Activated CD8-positive, alpha-beta memory T cell treated with anti-CD3 and anti-CD28 coated beads for 36 hours (primary cell): ENCODE results near the gene GADD45B. TPM values are rescaled to one million over a fixed set of nuclear protein-coding genes. Genes with fewer than 3 reads are reported as not detected.
"Not testable (repeated sequence)": the region's sequence is repeated elsewhere in the genome, so short reads cannot be mapped to it uniquely, and the experiment has no call there.

Source experiments
- CTCF ChIA-PET: fragments of 350-600 bp; sonication (Branson Sonifier 250); formaldehyde crosslinking; loops from one replicate; lab custom pipeline; 2021; ENCODE audit warnings: antibody characterized with exemption; lab: Charles Lee
- POLR2A ChIA-PET: fragments of 350-600 bp; sonication (Branson Sonifier 250); formaldehyde crosslinking; loops from one replicate; lab custom pipeline; 2021; ENCODE audit warnings: antibody characterized with exemption; lab: Charles Lee
- total RNA-seq, 2 experiments: library from RNA; stranded (reverse); gene quantifications; one replicate each; pipeline ENCODE4 v1.2.3, GENCODE V29; 2021

GADD45B gene
- total RNA-seq, 2 experiments from 2014 or later, result 30.8 to 31.6 TPM

DNA sequence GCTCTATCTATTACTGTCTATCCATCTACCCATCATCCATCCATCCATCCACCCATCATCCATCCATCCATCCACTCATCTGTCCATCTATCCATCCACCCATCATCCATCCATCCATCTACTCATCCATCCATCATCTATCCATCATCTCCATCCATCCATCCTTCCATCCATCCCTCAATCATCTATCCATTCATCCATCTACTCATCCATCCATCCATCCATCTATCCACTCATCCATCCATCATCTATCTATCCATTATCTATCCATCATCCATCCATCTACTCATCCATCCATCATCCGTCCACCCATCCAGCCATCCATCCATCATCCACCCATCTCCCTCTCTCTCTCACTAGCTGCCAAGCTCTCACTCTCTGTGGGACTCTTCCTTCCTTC is 35.4 kb upstream of the GADD45B start:
- ChIA-PET POLR2A (interaction anchor here (0.7 kb wide), 1 partner anchor 1114 kb away, joined by 7 read pairs; no protein-coding TSS in a partner anchor), CTCF (interaction anchor here (0.6 to 0.7 kb wide), 2 partner anchors 112 to 841 kb away, joined by 3 read pairs; no protein-coding TSS in a partner anchor)

GRCh38 chr19:2441096-2441752 is 34.7 kb upstream of the GADD45B start:
- ChIA-PET CTCF (no interaction called here), POLR2A (no interaction called here)

DNA sequence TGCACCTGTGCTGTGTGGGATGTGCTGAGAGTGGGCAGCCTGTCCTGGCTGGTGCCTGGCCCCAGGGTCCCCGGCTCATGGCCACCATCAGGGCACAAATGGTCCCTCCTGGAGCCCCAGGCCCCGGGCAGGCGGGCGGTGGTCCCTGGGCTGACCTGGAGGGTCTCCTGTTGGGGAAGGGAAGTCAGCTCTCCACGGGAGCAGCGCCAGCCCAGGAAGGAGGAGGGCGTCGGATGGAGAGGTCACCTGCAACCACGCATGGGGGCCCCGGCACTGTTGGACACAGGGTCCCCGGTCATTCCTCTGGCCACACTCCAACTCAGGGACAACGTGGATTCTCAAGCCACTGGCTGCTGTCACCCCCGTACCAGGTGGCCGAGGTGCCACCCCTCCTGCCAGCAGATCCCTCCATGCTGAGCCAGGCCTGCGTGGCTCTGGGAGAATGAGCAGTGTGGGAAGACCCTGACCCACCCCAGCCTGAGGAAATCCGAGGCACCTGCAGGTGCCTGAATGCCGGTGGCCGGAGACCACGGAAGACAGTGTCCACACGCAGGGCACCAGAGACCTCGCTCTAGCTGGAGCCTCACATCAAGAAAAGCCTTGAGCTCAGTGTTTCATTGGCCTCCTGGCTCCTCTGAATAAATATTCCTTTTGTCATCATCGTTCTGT is 32.7 kb upstream of the GADD45B start:
- ChIA-PET CTCF (interaction anchor here (0.6 to 1.0 kb wide), 4 partner anchors 12 to 52 kb away, joined by 3 to 4 read pairs (median 3); no protein-coding TSS in a partner anchor), POLR2A (no interaction called here)

DNA sequence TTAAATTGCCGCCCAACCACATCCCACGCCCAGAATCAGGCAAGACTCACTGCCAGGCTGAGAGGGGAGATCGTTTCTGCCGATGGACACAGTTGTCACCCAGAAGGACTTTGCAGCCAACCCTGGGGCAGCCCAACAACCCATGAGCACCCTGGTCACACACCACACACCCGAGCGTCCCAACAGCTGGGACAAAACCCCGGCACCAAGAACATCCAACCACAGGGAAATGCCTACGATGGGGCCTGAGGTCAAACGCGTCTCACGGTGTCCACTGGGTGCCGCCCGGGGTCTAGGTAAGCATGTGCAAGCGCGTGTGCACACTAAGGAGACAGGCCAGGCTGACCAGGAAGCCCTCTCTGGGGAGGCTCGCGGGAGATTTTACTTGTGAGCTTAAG is 32.1 kb upstream of the GADD45B start:
- ChIA-PET CTCF (interaction anchor here (0.7 to 1.0 kb wide), 2 partner anchors 29 to 52 kb away, joined by 3 read pairs; no protein-coding TSS in a partner anchor), POLR2A (no interaction called here)

GRCh38 chr19:2444251-2445002 is 31.5 kb upstream of the GADD45B start:
- POLR2A ChIA-PET, result no interaction called here
- CTCF ChIA-PET, result interaction anchor here (0.7 kb wide), 1 partner anchor 53 kb away, joined by 3 read pairs; no protein-coding TSS in a partner anchor

GRCh38 chr19:2446381-2446780 is 29.5 kb upstream of the GADD45B start:
- ChIA-PET CTCF (no interaction called here), POLR2A (no interaction called here)

GRCh38 chr19:2449019-2449418 is 26.9 kb upstream of the GADD45B start:
- POLR2A ChIA-PET, result no interaction called here
- CTCF ChIA-PET, result no interaction called here

GRCh38 chr19:2451138-2451537 is 24.8 kb upstream of the GADD45B start:
- ChIA-PET CTCF (no interaction called here), POLR2A (no interaction called here)

GRCh38 chr19:2451741-2452140 is 24.2 kb upstream of the GADD45B start:
- POLR2A ChIA-PET, result no interaction called here
- CTCF ChIA-PET, result interaction anchor here (0.8 kb wide), 1 partner anchor 170 kb away, joined by 3 read pairs; no protein-coding TSS in a partner anchor

DNA sequence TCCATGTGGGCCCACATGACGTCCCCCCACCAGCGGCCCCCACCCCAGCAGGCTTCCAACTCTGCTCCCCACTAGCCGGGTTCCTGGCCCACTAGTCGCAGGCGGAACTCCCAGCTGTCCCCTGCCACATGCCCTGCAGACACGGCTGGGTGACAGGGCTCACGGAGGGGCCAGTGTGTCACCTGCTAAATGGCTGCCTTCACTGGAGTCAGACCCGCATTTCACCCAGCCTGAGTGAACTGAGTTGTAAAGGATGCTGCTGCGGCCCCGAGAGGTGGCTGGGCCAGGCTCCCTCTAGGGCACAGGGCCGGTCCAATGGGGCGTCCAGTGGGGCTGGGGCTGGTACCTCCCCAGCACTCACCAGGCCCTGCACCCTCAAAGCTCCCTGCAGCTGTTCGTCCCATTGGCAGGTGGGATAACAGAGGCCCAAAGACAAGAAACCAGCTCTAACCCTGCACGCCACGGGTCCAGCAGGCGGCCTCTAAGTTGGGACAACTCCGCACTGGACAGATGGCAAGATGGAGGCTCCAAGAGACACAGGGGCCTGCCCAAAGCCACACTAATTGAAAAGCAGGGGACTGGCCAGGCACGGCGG is 22.4 kb upstream of the GADD45B start:
- ChIA-PET CTCF (interaction anchor here (1.2 to 1.4 kb wide), 2 partner anchors 158 to 160 kb away, joined by 6 to 7 read pairs; no protein-coding TSS in a partner anchor), POLR2A (no interaction called here)

DNA sequence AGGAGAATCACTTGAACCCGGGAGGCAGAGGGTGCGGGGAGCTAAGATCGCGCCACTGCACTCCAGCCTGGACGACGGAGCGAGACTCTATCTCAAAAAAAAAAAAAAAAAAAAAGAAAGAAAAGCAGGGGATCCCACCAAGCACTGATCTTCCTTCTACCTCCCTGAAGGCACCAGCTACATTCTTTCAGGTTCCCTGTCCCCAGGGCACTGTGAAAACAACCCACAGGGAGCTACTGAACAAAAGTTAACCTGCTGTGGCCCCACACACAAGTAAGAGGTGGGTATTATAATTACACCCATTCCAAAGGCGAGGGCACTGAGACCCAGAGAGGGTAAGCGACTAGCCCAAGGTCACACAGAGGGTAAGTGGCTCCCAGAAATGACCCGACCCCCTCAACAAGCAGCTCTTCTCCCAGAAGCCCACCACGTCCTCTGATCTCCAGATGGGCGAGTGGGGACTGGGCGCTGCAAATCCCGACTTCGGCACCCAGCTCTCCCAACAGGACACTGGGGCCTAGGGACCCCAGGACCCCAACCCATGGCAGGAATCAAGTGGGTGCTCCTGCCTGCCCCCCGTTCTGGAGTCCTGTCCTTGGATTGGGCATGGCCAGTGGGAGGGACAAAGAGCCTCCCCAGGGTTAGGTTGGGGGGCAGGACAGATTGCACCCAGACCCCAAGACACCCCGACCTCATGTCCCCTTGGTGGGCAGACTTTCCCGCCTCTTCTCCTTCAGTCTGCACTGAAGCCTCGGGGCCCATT is 21.5 kb upstream of the GADD45B start:
- ChIA-PET CTCF (interaction anchor here (1.2 to 1.4 kb wide), 2 partner anchors 157 to 159 kb away, joined by 6 to 7 read pairs; no protein-coding TSS in a partner anchor), POLR2A (no interaction called here)

- ChIA-PET CTCF (interaction anchor here (0.6 to 1.4 kb wide), 3 partner anchors 12 to 182 kb away, joined by 3 to 7 read pairs (median 3); no protein-coding TSS in a partner anchor), POLR2A (interaction anchor here (2.5 kb wide), 1 partner anchor 21 kb away, joined by 24 read pairs; the partner anchor contains the start of gene GADD45B)
Measured at GRCh38 chr19:2454962-2455850, 20.7 kb upstream of the GADD45B start.

DNA sequence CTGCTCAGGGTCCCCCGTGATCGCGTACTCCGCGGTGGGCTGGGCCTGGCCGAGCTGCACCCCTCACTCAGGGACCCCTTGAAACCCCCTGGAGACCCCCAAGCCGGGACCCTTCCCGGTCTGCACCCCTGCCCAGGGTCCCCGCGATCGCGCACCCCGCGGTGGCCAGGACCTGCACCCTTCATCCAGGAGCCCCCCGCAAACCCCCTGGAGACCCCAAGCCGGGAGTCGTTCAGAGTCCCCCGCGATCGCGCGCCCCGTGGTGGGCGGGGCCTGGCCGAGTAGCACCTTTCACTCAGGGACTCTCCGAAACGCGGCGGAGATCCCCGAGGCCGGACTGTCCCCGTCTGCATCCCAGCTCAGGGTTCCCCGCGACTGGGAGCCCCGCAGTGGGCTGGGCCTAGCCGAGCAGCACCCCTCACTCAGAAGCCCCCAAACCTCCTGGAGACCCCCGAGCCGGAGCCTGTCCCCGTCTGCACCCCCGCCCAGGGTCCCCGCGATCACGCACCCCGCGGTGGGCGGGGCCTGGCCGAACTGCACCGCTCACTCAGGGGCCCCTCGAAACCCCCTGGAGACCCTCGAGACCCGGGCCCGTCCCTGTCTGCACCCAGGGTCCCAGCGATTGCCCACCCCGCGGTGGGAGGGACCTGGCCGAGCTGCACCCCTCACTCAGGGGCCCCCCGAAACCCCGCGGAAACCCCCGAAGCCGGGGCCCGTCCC is 19.9 kb upstream of the GADD45B start:
- ChIA-PET CTCF (interaction anchor here (0.6 to 2.2 kb wide), 5 partner anchors 13 to 202 kb away, joined by 3 to 9 read pairs (median 3); no protein-coding TSS in a partner anchor), POLR2A (interaction anchor here (1.3 to 2.5 kb wide), 3 partner anchors 21 to 165 kb away, joined by 3 to 24 read pairs (median 6); partner anchors contain the start of gene GADD45B)

GRCh38 chr19:2457394-2458037 is 18.4 kb upstream of the GADD45B start:
- ChIA-PET POLR2A (interaction anchor here (1.3 to 2.5 kb wide), 3 partner anchors 19 to 164 kb away, joined by 3 to 24 read pairs (median 6); partner anchors contain the start of gene GADD45B), CTCF (interaction anchor here (0.6 to 2.2 kb wide), 7 partner anchors 19 to 204 kb away, joined by 3 to 9 read pairs (median 3); no protein-coding TSS in a partner anchor)

GRCh38 chr19:2458054-2458453 is 17.9 kb upstream of the GADD45B start:
- ChIA-PET CTCF (interaction anchor here (2.2 kb wide), 1 partner anchor 153 kb away, joined by 9 read pairs; no protein-coding TSS in a partner anchor), POLR2A (interaction anchor here (2.5 kb wide), 1 partner anchor 18 kb away, joined by 24 read pairs; the partner anchor contains the start of gene GADD45B)

GRCh38 chr19:2458776-2459175 is 17.2 kb upstream of the GADD45B start:
- POLR2A ChIA-PET, CTCF ChIA-PET: not testable (repeated sequence)
